ENCODE data around the gene BIRC2.

BIRC2 gene

GRCh38 chr11:102422817-102423712 is 76.1 kb downstream of the BIRC2 start:
- TF ChIP-seq CTCF (IDR thresholded peaks at IDR 0.05; ENCODE audit: extremely low read depth, insufficient read depth, missing control alignments) = no peak
- in situ Hi-C loops (cut with MboI; ENCODE audit: low pct_unique_long_range_greater_than_20kb, low sequenced_read_pairs, unreplicated experiment) = no loop called here
- DNase-seq (ENCODE audit: low spot score) = no peak

GRCh38 chr11:102423936-102424335 is 76.9 kb downstream of the BIRC2 start:
- in situ Hi-C loops (cut with MboI; ENCODE audit: low pct_unique_long_range_greater_than_20kb, low sequenced_read_pairs, unreplicated experiment) = no loop called here
- TF ChIP-seq CTCF (IDR thresholded peaks at IDR 0.05; ENCODE audit: extremely low read depth, insufficient read depth, missing control alignments) = no peak
- DNase-seq (ENCODE audit: low spot score) = no peak

- DNase-seq (ENCODE audit: low spot score) = no peak
- in situ Hi-C loops (cut with MboI; ENCODE audit: low pct_unique_long_range_greater_than_20kb, low sequenced_read_pairs, unreplicated experiment) = no loop called here
Observed at GRCh38 chr11:102426000-102426399, 79.0 kb downstream of the BIRC2 start.

GRCh38 chr11:102426570-102426969 is 79.6 kb downstream of the BIRC2 start:
- DNase-seq (ENCODE audit: low spot score) = no peak
- in situ Hi-C loops (cut with MboI; ENCODE audit: low pct_unique_long_range_greater_than_20kb, low sequenced_read_pairs, unreplicated experiment) = no loop called here
- no peak for TF ChIP-seq CTCF (IDR thresholded peaks at IDR 0.05; ENCODE audit: extremely low read depth, insufficient read depth, missing control alignments)

More at GRCh38 chr11:102426000-102426399, 79.0 kb downstream of the BIRC2 start:
- TF ChIP-seq CTCF (IDR thresholded peaks at IDR 0.05; ENCODE audit: extremely low read depth, insufficient read depth, missing control alignments) = no peak

- no peak for DNase-seq (ENCODE audit: low spot score)
- in situ Hi-C loops (cut with MboI; ENCODE audit: low pct_unique_long_range_greater_than_20kb, low sequenced_read_pairs, unreplicated experiment) = no loop called here
- TF ChIP-seq CTCF (IDR thresholded peaks at IDR 0.05; ENCODE audit: extremely low read depth, insufficient read depth, missing control alignments) = no peak
Observed at GRCh38 chr11:102427068-102427467, 80.1 kb downstream of the BIRC2 start.
